Measurements from ENCODE around the gene TFPI.
A peak's percentile ranks its signal among the peaks of the same experiment; 100 is the strongest.

The TFPI gene

DNA sequence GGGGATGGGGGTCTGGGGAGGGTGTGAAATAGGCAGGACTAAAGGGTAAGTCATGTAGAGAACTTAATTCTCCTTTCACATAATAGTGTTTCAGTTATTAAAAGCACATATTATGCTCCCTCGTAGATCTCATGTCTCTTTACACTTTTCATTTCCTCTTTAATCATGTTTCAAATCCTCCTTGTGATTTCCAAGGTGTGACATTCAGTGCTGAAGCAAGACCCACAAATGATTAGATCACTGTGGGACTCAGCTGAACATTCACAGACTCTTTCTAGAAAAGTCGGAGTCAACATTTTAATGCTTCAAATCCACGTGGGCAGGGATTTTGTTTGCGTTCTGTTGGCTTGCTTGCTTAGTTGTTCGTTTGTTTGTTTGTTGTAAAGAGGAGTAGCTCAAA, 71.4 kb downstream of the TFPI start:
- no peak for DNase-seq (ENCODE audit: low read depth)
- in situ Hi-C loops (cut with HindIII; ENCODE audit: low sequenced_read_pairs): no loop called here
- TF ChIP-seq, protein P1, sequence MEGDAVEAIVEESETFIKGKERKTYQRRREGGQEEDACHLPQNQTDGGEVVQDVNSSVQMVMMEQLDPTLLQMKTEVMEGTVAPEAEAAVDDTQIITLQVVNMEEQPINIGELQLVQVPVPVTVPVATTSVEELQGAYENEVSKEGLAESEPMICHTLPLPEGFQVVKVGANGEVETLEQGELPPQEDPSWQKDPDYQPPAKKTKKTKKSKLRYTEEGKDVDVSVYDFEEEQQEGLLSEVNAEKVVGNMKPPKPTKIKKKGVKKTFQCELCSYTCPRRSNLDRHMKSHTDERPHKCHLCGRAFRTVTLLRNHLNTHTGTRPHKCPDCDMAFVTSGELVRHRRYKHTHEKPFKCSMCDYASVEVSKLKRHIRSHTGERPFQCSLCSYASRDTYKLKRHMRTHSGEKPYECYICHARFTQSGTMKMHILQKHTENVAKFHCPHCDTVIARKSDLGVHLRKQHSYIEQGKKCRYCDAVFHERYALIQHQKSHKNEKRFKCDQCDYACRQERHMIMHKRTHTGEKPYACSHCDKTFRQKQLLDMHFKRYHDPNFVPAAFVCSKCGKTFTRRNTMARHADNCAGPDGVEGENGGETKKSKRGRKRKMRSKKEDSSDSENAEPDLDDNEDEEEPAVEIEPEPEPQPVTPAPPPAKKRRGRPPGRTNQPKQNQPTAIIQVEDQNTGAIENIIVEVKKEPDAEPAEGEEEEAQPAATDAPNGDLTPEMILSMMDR (IDR thresholded peaks at IDR 0.05; ENCODE audit: low read depth, low read length, missing control alignments): no peak
- H3K4me3 ChIP-seq (ENCODE audit: low read depth, low read length): no peak overlapping the region

DNA sequence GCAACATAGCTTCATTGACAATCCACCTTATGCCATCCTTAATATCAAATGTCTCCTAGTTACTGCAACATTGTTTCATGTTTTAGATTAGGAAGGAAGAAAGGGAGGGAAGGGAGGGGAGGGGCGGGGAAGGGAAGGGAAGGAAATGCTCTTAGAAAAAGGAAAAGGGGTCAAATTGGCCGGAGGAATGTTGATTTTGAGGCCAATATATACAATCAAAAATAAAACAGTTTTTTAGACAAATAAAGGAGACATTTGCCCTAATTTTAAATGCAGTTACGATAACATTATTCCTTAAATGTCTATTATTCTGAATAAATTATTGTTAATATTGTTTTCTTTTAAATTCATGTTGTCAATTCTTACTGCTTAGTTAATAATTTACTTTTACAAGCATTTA, 72.7 kb downstream of the TFPI start:
- in situ Hi-C loops (cut with HindIII; ENCODE audit: low sequenced_read_pairs): no loop called here
- H3K4me3 ChIP-seq (ENCODE audit: low read depth, low read length): no peak overlapping the region
- TF ChIP-seq, protein P1 (IDR thresholded peaks at IDR 0.05; ENCODE audit: low read depth, low read length, missing control alignments): no peak
- DNase-seq (ENCODE audit: low read depth): no peak

DNA sequence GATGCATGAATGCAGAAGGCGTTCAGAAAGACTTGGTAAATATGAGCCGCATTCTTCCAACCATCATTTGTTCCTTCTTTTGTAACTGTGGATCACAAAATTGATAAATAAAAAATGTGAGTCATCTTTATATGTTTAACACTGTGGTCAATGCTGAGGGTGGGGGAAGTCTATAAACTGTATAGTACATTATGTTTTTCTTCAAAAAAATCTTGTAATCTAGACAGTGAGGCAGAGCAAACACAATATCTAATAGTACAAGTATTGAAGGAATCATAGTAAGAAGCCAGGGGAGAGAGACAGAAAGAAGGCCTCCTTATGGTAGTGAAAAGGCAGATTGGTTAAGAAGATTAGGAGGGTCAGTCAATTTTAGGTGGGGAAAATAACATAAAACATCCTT, 75.5 kb downstream of the TFPI start:
- TF ChIP-seq, protein P1 (IDR thresholded peaks at IDR 0.05; ENCODE audit: low read depth, low read length, missing control alignments): no peak
- DNase-seq (ENCODE audit: low read depth): no peak
- in situ Hi-C loops (cut with HindIII; ENCODE audit: low sequenced_read_pairs): no loop called here
- H3K4me3 ChIP-seq (ENCODE audit: low read depth, low read length): no peak overlapping the region

DNA sequence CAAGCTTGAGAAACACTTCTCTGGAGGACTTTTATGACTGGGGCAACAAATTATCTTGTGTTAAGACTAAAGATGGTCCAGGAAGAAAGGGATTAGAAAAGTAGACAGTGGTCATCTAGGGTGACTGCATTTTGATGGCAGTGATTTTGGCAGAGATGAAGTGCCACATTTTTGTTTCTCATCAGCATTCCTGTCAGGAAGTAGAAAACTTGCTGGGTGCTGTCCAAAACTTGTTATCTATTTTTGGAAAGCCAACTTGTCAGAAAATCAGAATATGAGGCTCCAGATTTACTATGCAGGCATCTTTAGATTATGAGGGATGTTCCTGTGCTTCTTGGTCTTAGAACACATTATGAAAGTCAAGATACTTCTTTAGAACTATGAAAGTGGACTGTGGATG, 77.2 kb downstream of the TFPI start:
- TF ChIP-seq, protein P1 (IDR thresholded peaks at IDR 0.05; ENCODE audit: low read depth, low read length, missing control alignments): no peak
- in situ Hi-C loops (cut with HindIII; ENCODE audit: low sequenced_read_pairs): no loop called here
- H3K4me3 ChIP-seq (ENCODE audit: low read depth, low read length): no peak overlapping the region
- no peak for DNase-seq (ENCODE audit: low read depth)

DNA sequence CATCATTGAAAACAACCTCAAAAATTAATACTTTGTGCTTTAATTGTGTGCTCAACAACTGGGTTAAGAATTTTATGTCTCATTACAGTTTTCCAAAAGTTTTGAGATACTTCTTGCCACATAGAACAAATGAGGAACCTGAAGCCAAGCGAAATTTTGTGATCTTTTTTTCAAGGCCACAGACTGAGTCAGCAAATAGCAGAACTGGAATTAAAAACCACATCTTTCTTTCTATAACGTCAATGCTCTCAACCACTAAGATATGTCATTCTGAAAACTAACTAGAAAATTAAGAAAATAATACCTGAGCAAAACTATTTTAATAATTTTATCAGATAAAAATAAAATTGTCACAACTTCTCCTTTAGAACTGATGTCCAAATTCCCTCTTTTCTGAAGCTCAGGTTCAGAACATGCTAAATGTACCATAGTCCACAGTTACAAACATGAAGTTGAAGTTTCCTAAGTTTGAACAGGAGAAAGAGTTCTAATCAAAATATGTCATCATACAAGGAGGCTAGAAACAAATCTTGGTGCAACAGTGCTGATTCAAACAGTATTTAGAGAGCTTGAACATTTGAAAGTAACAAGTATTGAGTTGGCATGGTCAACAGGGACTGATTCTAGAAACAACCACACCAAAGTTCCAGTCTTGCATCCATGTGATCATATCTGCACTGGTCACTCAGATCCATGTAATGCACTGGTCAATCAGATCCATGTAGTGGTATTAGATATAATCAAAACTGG, 78.6 kb downstream of the TFPI start:
- TF ChIP-seq, protein P1 (IDR thresholded peaks at IDR 0.05; ENCODE audit: low read depth, low read length, missing control alignments): no peak
- no peak overlapping the region for H3K4me3 ChIP-seq (ENCODE audit: low read depth, low read length)
- in situ Hi-C loops (cut with HindIII; ENCODE audit: low sequenced_read_pairs): no loop called here
- peak; percentile 23 for DNase-seq (ENCODE audit: low read depth)

DNA sequence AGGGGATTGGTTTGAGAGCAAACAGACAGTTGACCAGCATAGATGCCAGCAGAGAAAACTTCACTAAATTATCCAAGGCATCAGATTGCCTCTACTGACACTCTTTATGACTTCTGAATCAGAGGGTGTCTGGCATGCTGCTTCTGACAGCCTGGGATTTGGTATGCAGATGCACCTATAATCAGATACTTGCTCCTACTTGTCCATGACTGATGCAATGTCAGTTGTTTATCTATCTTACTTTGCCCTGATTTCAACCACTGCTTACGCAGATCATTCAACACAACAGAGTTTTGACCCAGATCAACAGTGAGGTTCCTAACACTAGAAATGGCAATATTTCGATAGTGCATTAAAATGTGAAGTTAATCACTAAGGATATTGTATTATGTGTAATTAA, 83.5 kb downstream of the TFPI start:
- in situ Hi-C loops (cut with HindIII; ENCODE audit: low sequenced_read_pairs): no loop called here
- H3K4me3 ChIP-seq (ENCODE audit: low read depth, low read length): no peak overlapping the region
- TF ChIP-seq, protein P1 (IDR thresholded peaks at IDR 0.05; ENCODE audit: low read depth, low read length, missing control alignments): no peak
- no peak for DNase-seq (ENCODE audit: low read depth)

Data from astrocyte of the cerebellum (primary cell).